T1000 (cell line): Measurements from ENCODE around the gene KATNA1.
A peak's percentile ranks its signal among the peaks of the same experiment; 100 is the strongest.

ENCODE experiments used
- DNase-seq: peaks from one replicate; lab custom pipeline; 2025; ENCODE audit warnings: mixed read lengths; lab: John Stamatoyannopoulos, UW

Gene KATNA1

GRCh38 chr6:149608381-149608982, 40.0 kb downstream of the KATNA1 start:
- DNase-seq = no peak

DNA sequence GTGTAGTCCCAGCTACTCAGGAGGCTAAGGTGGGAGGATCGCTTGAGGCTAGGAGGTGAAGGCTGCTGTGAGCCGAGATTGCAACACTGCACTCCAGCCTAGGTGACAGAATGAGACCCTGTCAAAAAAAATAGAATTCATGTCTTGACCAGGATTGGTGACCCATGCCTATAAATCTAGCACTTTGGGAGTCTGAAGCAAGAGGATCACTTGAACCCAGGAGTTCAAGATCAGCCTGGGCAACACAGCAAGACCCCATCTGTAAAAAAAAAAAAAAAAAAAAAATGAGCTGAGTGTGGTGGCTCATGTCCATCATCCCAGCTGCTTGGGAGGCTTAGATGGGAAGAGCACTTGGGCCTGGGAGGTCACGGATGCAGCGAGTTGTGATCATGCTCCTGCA, 48.0 kb downstream of the KATNA1 start:
- DNase-seq = no peak

DNA sequence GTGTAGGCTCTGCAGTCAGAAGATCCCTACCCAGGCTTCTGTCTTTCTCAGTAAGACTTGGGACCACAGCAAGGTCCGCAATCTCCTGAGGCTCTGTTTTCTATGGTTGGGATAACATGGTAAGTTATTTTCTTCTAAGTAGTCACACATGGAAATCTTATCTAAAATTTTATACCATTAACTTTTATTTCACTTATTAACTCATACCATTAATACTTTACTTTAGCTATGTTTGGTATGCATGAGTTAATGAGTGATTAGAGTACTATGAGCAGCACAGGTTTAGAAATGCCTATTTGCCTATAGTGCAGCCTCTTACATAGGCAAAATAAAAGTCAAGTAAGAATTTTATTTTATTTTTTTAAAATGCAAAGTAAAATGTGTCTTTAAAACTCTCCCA, 55.1 kb downstream of the KATNA1 start:
- DNase-seq = no peak

- DNase-seq = no peak
Measured at GRCh38 chr6:149592983-149593382, 55.5 kb downstream of the KATNA1 start.

DNA sequence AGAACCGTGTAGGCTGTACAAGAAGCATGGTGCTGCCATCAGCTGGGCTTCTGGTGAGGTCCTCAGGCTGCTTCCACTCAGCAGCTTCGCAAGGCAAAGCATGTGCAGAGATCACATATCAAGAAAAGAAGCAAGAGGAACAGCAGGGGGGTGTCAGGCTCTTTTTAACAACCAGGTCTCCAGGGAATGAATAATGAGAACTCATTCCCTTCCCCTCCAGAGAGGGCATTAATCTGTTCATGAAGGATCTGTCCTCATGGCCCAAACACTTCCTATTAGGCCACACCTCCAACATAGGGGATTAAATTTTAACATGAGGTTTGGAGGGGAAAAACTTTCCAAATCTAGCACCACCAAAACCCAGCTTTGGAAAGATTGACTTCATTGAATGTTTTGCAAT, 62.4 kb downstream of the KATNA1 start:
- DNase-seq = no peak

DNA sequence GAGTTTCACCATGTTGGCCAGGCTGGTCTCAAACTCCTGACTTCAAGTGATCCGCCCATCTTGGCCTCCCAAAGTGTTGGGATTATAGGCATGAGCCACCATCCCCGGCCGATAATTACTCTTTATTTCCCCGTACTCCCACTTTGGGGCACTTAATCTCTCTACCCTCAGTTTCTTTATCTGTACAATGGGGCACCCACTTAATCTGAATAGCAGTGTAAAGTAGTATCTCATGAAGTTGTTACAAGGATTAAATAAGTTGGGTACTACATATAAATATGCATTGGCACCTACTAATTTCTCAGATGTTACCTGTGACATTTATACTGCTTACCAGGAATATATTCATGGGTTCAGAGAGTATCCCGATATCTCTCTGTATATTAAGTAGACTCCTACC, 67.2 kb downstream of the KATNA1 start:
- DNase-seq = no peak

GRCh38 chr6:149580880-149581279, 67.6 kb downstream of the KATNA1 start:
- no peak for DNase-seq

DNA sequence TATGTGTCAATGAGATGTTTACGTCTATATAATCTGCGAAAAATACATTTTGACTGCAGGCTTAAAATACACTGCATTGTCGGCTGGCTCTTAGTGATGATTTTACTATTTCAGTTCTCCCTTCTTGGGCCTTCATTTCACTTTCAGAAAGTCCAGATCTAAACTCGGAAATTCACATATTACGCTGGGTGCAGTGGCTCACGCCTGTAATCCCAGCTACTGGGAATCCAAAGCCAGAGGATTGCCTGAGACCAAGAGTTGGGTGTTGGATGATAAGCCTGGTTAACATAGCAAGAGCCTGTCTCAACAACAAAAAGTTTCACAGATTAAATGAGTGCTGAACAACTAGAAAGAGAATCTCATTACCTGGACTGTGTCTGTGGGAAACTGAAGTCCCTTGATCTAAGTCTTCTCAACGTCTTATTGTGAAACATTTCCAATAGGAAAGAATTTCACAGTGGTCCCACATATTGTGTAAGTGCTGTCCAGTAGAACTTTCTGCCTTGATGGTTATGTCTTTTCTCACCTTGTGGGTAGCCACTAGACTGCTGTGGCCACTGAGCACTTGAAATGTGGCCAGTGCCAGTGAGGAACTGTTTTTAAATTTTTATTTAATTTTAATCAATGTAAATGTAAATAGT, 80.4 kb downstream of the KATNA1 start:
- DNase-seq = no peak

- no peak for DNase-seq
Measured at GRCh38 chr6:149567194-149567586, 81.3 kb downstream of the KATNA1 start.

GRCh38 chr6:149566410-149567193, 81.9 kb downstream of the KATNA1 start:
- peak; percentile 64 for DNase-seq

- DNase-seq = peak; percentile 93
Measured at GRCh38 chr6:149565527-149566409, 82.7 kb downstream of the KATNA1 start, which contains the start of gene GINM1. GINM1 (plus strand) TSS chr6:149566375; CDS start chr6:149566415, 40 bp downstream.

- no peak for DNase-seq
Measured at GRCh38 chr6:149563928-149564325, 84.6 kb downstream of the KATNA1 start.

DNA sequence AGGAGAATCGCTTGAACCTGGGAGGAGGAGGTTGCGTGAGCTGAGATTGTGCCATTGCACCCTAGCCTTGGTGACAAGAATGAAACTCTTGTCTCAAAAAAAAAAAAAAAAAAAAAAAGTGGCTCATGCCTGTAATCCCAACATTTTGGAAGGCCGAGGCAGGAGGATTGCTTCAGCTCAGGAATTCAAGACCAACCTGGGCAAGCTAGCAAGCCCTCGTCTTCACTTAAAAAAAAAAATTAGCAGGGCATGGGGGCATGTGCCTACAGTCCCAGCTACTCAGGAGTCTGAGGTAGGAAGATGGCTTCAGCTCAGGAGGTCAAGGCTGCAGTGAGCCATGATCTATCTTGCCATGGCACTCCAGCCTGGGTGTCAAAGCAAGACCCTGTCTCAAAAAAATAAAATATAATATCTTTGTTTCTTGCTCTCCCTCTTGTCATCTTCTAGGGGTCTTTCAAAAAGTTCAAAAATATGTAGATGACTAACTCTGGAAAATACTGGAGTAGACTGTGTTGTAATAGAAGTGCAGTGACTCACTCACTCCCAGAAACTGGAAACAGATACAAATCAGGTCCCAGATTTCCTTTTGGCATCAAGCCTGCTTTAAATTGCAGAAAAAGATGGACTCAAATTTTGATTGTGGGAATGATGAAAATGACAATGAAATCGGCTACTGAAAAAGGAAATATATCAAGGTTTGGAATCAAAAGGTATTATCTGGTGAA, 85.1 kb downstream of the KATNA1 start:
- no peak for DNase-seq

- DNase-seq = no peak
Measured at GRCh38 chr6:149560736-149561135, 87.8 kb downstream of the KATNA1 start.

DNA sequence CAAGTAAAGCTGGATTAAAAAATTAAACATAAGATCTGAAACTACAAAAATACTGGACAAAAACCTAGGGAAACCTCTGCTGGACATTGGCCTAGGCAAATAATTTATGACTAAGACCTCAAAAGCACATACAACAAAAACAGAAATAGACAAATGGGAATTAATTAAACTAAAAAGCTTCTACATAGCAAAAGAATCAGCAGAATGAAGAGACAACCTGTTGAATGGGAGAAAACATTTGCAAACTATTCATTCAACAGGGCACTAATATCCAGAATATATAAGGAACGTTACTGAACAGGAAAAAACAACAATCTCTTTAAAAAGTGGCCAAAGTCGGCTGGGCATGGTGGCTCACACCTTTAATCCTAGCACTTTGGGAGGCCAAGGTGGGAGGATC, 89.1 kb downstream of the KATNA1 start:
- DNase-seq = no peak

DNA sequence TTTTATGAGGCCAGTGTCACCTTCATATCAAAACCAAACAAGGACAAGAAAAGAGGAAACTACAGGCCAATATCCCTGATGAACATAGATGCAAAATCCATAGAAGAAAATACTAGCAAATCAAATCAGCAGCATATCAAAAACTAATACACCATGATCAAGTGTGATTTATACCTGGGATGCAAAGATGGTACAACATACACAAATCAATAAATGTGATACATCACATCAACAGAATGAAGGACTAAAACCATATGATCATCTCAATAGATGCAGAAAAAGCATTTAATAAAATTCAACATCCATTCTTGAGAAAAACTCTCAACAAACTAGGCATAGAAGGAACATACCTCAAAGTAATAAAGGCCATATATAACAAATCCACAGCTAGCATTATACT, 90.5 kb downstream of the KATNA1 start:
- no peak for DNase-seq

GRCh38 chr6:149551920-149552319, 96.6 kb downstream of the KATNA1 start:
- DNase-seq = no peak

GRCh38 chr6:149545754-149546471, 102.6 kb downstream of the KATNA1 start, which contains the start of gene PPIL4:
PPIL4 (minus strand) TSS chr6:149546043; CDS start chr6:149546005, 38 bp downstream.
- peak; percentile 91 for DNase-seq

- no peak for DNase-seq
Measured at GRCh38 chr6:149545258-149545753, 103.2 kb downstream of the KATNA1 start.
